HCT116 (cell line): ENCODE data around the gene NUDT16. TPM values are rescaled to one million over a fixed set of nuclear protein-coding genes. Genes with fewer than 3 reads are reported as not detected.

ENCODE experiments used
- ATAC-seq: fragments of 200-7000 bp; cut with Tn5 transposase; 2 replicates; pipeline ENCODE4 v1.9.1; 2020; ENCODE audit warnings: mild to moderate bottlenecking, moderate library complexity
- BruUV-seq: library from RNA; stranded (reverse); fragments of 400-500 nt; replicated peaks from 2 replicates; lab custom pipeline; 2021; lab: Mats Ljungman, UMichigan
- CTCF ChIA-PET: fragments of 300-600 bp; sonication (Branson Sonifier 250); formaldehyde crosslinking; loops from one replicate; lab custom pipeline; 2021; ENCODE audit warnings: antibody characterized with exemption; lab: Charles Lee
- POLR2A ChIA-PET: fragments of 300-600, 350-600 bp; sonication (Branson Sonifier 250); formaldehyde crosslinking; loops from one replicate; lab custom pipeline; 2021; ENCODE audit warnings: antibody characterized with exemption; lab: Charles Lee
- RAD21 ChIA-PET, 2 experiments: fragments of 300-600 bp; sonication (Branson Sonifier 250); formaldehyde crosslinking; loops; one replicate each; lab custom pipeline; 2023; ENCODE audit warnings: low total read pairs in 2 of 2; ENCODE audit not compliant: uncharacterized antibody in 2 of 2, unreplicated experiment in 2 of 2, low non-redundant PET in 1 of 2; lab: Charles Lee
- DNase-seq: peaks from one replicate; pipeline ENCODE4 v3.0.0-alpha.2; 2010; ENCODE audit warnings: low read depth, low spot score
- H2AFZ ChIP-seq: fragments of 200-600 bp; shearing (Covaris generic), sonication (generic); 2 replicates; pipeline ENCODE4 v1.6.1; 2017; ENCODE audit warnings: low read depth, mixed run types, mixed read lengths, antibody characterized with exemption, low read length; ENCODE audit not compliant: poor library complexity, severe bottlenecking
- H3K27ac ChIP-seq: 2 replicates; pipeline ENCODE4 v1.5.1; 2012; ENCODE audit warnings: low read depth, low read length
- H3K27me3 ChIP-seq: fragments of 200-600 bp; sonication (generic); 2 replicates; pipeline ENCODE4 v1.6.1; 2016; ENCODE audit warnings: mixed run types, low read length, mixed read lengths; ENCODE audit not compliant: insufficient read depth
- H3K36me3 ChIP-seq, 2 experiments: fragments of 200-500 bp in 1 of 2; fragments of 200-600 bp in 1 of 2; sonication (Bioruptor generic) in 1 of 2; sonication (generic) in 1 of 2; 2 replicates each; pipeline versions ENCODE4 v1.5.1 to v1.6.1; 2014 to 2016; ENCODE audit warnings: low read length in 2 of 2, inconsistent platforms in 1 of 2, mixed read lengths in 1 of 2, mixed run types in 1 of 2; ENCODE audit not compliant: insufficient read depth in 2 of 2, control insufficient read depth in 1 of 2
- H3K4me1 ChIP-seq, 2 experiments: fragments of 200-600 bp in 1 of 2; sonication (generic) in 1 of 2; 2 replicates each; pipeline versions ENCODE4 v1.5.1 to v1.6.1; 2012 to 2017; ENCODE audit warnings: low read length in 2 of 2, inconsistent platforms in 1 of 2, mild to moderate bottlenecking in 1 of 2, mixed read lengths in 1 of 2, mixed run types in 1 of 2, moderate library complexity in 1 of 2; ENCODE audit not compliant: insufficient read depth in 2 of 2, control insufficient read depth in 1 of 2
- H3K4me2 ChIP-seq: fragments of 200-600 bp; sonication (generic); 2 replicates; pipeline ENCODE4 v1.6.1; 2017; ENCODE audit warnings: mixed run types, low read length, mixed read lengths
- H3K4me3 ChIP-seq, 2 experiments: fragments of 200-600 bp in 1 of 2; sonication (generic) in 1 of 2; replicated peaks in 1 of 2; 2 replicates each; pipeline ENCODE4 v1.5.1; 2011 to 2016; ENCODE audit warnings: low read length in 2 of 2, control low read depth in 1 of 2, low read depth in 1 of 2, mild to moderate bottlenecking in 1 of 2, mixed read lengths in 1 of 2, mixed run types in 1 of 2
- H3K79me2 ChIP-seq: fragments of 200-600 bp; sonication (generic); 2 replicates; pipeline ENCODE4 v1.6.1; 2017; ENCODE audit warnings: mild to moderate bottlenecking, mixed run types, low read length, moderate library complexity, mixed read lengths; ENCODE audit not compliant: insufficient read depth
- H3K9ac ChIP-seq: fragments of 200-600 bp; sonication (generic); 2 replicates; pipeline ENCODE4 v1.6.1; 2016; ENCODE audit warnings: low read length, mixed read lengths
- H3K9me2 ChIP-seq: fragments of 200-600 bp; sonication (generic), shearing (Covaris generic); 2 replicates; pipeline ENCODE4 v1.6.1; 2017; ENCODE audit warnings: mixed run types, mild to moderate bottlenecking, moderate library complexity; ENCODE audit not compliant: insufficient read depth
- H3K9me3 ChIP-seq, 2 experiments: fragments of 200-500 bp in 1 of 2; fragments of 200-600 bp in 1 of 2; sonication (Bioruptor generic) in 1 of 2; sonication (generic) in 1 of 2; 2 replicates each; pipeline ENCODE4 v1.6.1; 2014 to 2017; ENCODE audit warnings: low read length in 2 of 2, mixed read lengths in 2 of 2, inconsistent platforms in 1 of 2, low read depth in 1 of 2, mild to moderate bottlenecking in 1 of 2, mixed run types in 1 of 2, moderate library complexity in 1 of 2; ENCODE audit not compliant: control insufficient read depth in 1 of 2, insufficient read depth in 1 of 2
- H4K20me1 ChIP-seq: fragments of 200-600 bp; sonication (generic), shearing (Covaris generic); 2 replicates; pipeline ENCODE4 v1.6.1; 2017; ENCODE audit warnings: mixed run types, mild to moderate bottlenecking, moderate library complexity; ENCODE audit not compliant: insufficient read depth
- EGR1 ChIP-seq: IDR thresholded peaks from 2 replicates; pipeline ENCODE4 v1.6.1; 2012; ENCODE audit warnings: low read depth
- EZH2phosphoT487 ChIP-seq: fragments of 200-600 bp; IDR thresholded peaks from 2 replicates; pipeline ENCODE4 v1.6.1; 2018; ENCODE audit warnings: antibody characterized with exemption, borderline replicate concordance
- POLR2A ChIP-seq: IDR thresholded peaks from 2 replicates; pipeline ENCODE4 v1.7.0; 2011; ENCODE audit warnings: borderline replicate concordance; ENCODE audit not compliant: insufficient read depth, insufficient read length; ENCODE audit errors: extremely low read depth
- POLR2AphosphoS5 ChIP-seq: IDR thresholded peaks from 2 replicates; pipeline ENCODE4 v1.6.1; 2011; ENCODE audit warnings: mild to moderate bottlenecking, low read depth, low read length, moderate library complexity
- SIN3A ChIP-seq: IDR thresholded peaks from 2 replicates; pipeline ENCODE4 v1.6.1; 2012; ENCODE audit warnings: low read depth
- SRF ChIP-seq: IDR thresholded peaks from 2 replicates; pipeline ENCODE4 v1.6.1; 2012; ENCODE audit warnings: low read depth
- intact Hi-C: fragments of 100-400 bp; cut with micrococcal nuclease; formaldehyde crosslinking; loops from 2 replicates; pipeline ENCODE4 v1.10.0; 2022
- total RNA-seq: library from RNA; stranded (reverse); gene quantifications from one replicate; pipeline ENCODE4 v1.2.1, GENCODE V29; 2021; ENCODE audit not compliant: unreplicated experiment
- TF ChIP-seq, protein P1 (sequence below): IDR thresholded peaks from 2 replicates; pipeline ENCODE4 v1.6.1; 2012
- TF ChIP-seq, protein P2 (sequence below): IDR thresholded peaks from 2 replicates; pipeline ENCODE4 v1.6.1; 2012
- TF ChIP-seq, protein P3 (sequence below): IDR thresholded peaks from 2 replicates; pipeline ENCODE4 v1.6.1; 2011; ENCODE audit warnings: mild to moderate bottlenecking, low read length, moderate library complexity; ENCODE audit not compliant: insufficient replicate concordance; ENCODE audit errors: extremely low read depth
- TF ChIP-seq, protein P4 (sequence below), 3 experiments: fragments of 200-600 bp in 1 of 3; sonication (generic) in 1 of 3; IDR thresholded peaks in 2 of 3; conservative IDR thresholded peaks in 1 of 3; 2 replicates each; pipeline ENCODE4 v1.5.1; 2012 to 2017; ENCODE audit warnings: low read depth in 2 of 3, low read length in 2 of 3, antibody characterized with exemption in 1 of 3, borderline replicate concordance in 1 of 3, control low read depth in 1 of 3, mild to moderate bottlenecking in 1 of 3, mixed read lengths in 1 of 3, mixed run types in 1 of 3, moderate library complexity in 1 of 3; ENCODE audit not compliant: insufficient read depth in 1 of 3

Gene NUDT16
- total RNA-seq, 1 experiment from 2014 or later: 9.7 TPM

DNA sequence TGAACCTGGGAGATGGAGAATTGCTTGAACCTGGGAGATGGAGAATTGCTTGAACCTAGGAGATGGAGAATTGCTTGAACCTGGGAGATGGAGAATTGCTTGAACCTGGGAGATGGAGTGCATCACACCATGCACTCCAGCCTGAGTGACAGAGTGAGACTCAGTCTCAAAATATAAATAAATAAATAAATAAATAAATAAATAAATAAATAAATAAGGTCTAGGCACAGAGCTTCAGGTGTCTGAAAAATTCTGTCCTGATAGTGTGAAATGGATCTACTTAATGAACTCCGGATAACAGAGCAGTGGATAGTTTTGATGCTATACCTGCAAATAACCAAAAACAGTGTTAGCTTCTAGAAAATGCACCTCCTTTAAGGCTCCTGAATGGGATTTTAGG is 24.3 kb upstream of the NUDT16 start:
- ChIA-PET POLR2A (no interaction called here), RAD21 (no interaction called here), CTCF (no interaction called here)
- no TSS peak for BruUV-seq
- intact Hi-C loops: no loop called here
- no peaks in the 10 kb centered on the region for H3K9me3 ChIP-seq
- no peaks in the 10 kb centered on the region for H3K36me3 ChIP-seq
- H3K9ac ChIP-seq: no peak overlapping the region
- H3K4me3 ChIP-seq: no peak overlapping the region
- H3K27ac ChIP-seq: no peak overlapping the region
- no peaks in the 10 kb centered on the region for H4K20me1 ChIP-seq
- no peak overlapping the region for H3K4me2 ChIP-seq
- H3K4me1 ChIP-seq: peaks cover 0 to 10% of the 10 kb centered on the region in 2 experiments; a peak in 1 of 4 replicates
- TF ChIP-seq EZH2phosphoT487: no peak
- TF ChIP-seq, protein P1, sequence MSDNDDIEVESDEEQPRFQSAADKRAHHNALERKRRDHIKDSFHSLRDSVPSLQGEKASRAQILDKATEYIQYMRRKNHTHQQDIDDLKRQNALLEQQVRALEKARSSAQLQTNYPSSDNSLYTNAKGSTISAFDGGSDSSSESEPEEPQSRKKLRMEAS: no peak
- TF ChIP-seq, protein P2, sequence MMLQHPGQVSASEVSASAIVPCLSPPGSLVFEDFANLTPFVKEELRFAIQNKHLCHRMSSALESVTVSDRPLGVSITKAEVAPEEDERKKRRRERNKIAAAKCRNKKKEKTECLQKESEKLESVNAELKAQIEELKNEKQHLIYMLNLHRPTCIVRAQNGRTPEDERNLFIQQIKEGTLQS: no peak
- no peak for TF ChIP-seq POLR2AphosphoS5
- TF ChIP-seq EGR1: no peak
- TF ChIP-seq SIN3A: no peak
- TF ChIP-seq, protein P3, sequence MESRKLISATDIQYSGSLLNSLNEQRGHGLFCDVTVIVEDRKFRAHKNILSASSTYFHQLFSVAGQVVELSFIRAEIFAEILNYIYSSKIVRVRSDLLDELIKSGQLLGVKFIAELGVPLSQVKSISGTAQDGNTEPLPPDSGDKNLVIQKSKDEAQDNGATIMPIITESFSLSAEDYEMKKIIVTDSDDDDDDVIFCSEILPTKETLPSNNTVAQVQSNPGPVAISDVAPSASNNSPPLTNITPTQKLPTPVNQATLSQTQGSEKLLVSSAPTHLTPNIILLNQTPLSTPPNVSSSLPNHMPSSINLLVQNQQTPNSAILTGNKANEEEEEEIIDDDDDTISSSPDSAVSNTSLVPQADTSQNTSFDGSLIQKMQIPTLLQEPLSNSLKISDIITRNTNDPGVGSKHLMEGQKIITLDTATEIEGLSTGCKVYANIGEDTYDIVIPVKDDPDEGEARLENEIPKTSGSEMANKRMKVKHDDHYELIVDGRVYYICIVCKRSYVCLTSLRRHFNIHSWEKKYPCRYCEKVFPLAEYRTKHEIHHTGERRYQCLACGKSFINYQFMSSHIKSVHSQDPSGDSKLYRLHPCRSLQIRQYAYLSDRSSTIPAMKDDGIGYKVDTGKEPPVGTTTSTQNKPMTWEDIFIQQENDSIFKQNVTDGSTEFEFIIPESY: no peak
- TF ChIP-seq SRF: no peak
- TF ChIP-seq, protein P4, sequence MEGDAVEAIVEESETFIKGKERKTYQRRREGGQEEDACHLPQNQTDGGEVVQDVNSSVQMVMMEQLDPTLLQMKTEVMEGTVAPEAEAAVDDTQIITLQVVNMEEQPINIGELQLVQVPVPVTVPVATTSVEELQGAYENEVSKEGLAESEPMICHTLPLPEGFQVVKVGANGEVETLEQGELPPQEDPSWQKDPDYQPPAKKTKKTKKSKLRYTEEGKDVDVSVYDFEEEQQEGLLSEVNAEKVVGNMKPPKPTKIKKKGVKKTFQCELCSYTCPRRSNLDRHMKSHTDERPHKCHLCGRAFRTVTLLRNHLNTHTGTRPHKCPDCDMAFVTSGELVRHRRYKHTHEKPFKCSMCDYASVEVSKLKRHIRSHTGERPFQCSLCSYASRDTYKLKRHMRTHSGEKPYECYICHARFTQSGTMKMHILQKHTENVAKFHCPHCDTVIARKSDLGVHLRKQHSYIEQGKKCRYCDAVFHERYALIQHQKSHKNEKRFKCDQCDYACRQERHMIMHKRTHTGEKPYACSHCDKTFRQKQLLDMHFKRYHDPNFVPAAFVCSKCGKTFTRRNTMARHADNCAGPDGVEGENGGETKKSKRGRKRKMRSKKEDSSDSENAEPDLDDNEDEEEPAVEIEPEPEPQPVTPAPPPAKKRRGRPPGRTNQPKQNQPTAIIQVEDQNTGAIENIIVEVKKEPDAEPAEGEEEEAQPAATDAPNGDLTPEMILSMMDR (IDR thresholded peaks at IDR 0.05 in 2 of 3, conservative IDR thresholded peaks at IDR 0.05 in 1 of 3; ENCODE audit: borderline replicate concordance in 1 of 3, insufficient read depth in 1 of 3, low read depth in 2 of 3, low read length in 2 of 3): no peak
- no peak for TF ChIP-seq POLR2A
- peaks cover 2% of the 10 kb centered on the region; the same call in 1 of the 2 replicates for H3K79me2 ChIP-seq
- DNase-seq: no peak
- H3K27me3 ChIP-seq: no peaks in the 10 kb centered on the region
- no peaks in the 10 kb centered on the region for H3K9me2 ChIP-seq
- ATAC-seq: no peak
- no peak overlapping the region for H2AFZ ChIP-seq
